Tibial nerve (tissue), 4 donors: ENCODE results near the gene ZNF580. TPM values are rescaled to one million over a fixed set of nuclear protein-coding genes. Genes with fewer than 3 reads are reported as not detected.

Source experiments
- DNase-seq, 2 donors: peaks; one replicate each; pipeline ENCODE4 v3.0.0-alpha.2; 2019; ENCODE audit warnings: low spot score in 2 of 2
- H3K27ac ChIP-seq, 4 donors: fragments of 200-600 bp; sonication (generic) in 3 of 4; one replicate each; pipeline ENCODE4 v1.5.1; 2017 to 2019; ENCODE audit warnings: mild to moderate bottlenecking in 1 of 4
- H3K27me3 ChIP-seq, 2 donors: fragments of 200-600 bp; sonication (generic) in 1 of 2; one replicate each; pipeline versions ENCODE4 v1.5.1 to v1.6.0; 2017 to 2019
- H3K36me3 ChIP-seq, 3 donors: fragments of 200-600 bp; sonication (generic); one replicate each; pipeline ENCODE4 v1.5.1; 2018 to 2019
- H3K4me1 ChIP-seq, 4 donors: fragments of 200-600 bp; sonication (generic) in 3 of 4; one replicate each; pipeline ENCODE4 v1.5.1; 2017 to 2019
- H3K4me3 ChIP-seq, 4 donors: fragments of 200-600 bp; sonication (generic) in 3 of 4; one replicate each; pipeline ENCODE4 v1.5.1; 2017 to 2019; ENCODE audit warnings: mild to moderate bottlenecking in 1 of 4, moderate library complexity in 1 of 4
- H3K9me3 ChIP-seq, 4 donors: fragments of 200-600 bp; sonication (generic) in 3 of 4; one replicate each; pipeline ENCODE4 v1.5.1; 2017 to 2019
- CTCF ChIP-seq, 5 experiments: fragments of 200-600 bp in 3 of 5; fragments of 450-650 bp in 2 of 5; sonication (generic) in 3 of 5; IDR thresholded peaks; one replicate each; pipeline ENCODE4 v1.5.1; 2016 to 2019; ENCODE audit warnings: antibody characterized with exemption in 5 of 5, mild to moderate bottlenecking in 3 of 5, moderate library complexity in 2 of 5
- EP300 ChIP-seq, 2 donors: sonication (generic); formaldehyde crosslinking; IDR thresholded peaks; one replicate each; pipeline ENCODE4 v1.6.1; 2017; ENCODE audit warnings: antibody characterized with exemption in 2 of 2, mild to moderate bottlenecking in 1 of 2
- POLR2A ChIP-seq, 2 donors: fragments of 450-650 bp; IDR thresholded peaks; one replicate each; pipeline ENCODE4 v1.6.1; 2017; ENCODE audit warnings: antibody characterized with exemption in 2 of 2, mild to moderate bottlenecking in 2 of 2, moderate library complexity in 2 of 2
- WGBS, 2 donors: methylation state at CpG; one replicate each; pipeline ENCODE4 v1.1.5; 2018; 5-methylcytosine and 5-hydroxymethylcytosine counted together
- total RNA-seq, 4 donors: library from RNA; depleted of rRNA; stranded (reverse); fragments of >200 nt; gene quantifications; one replicate each; pipeline ENCODE4 v1.1.0, GENCODE V29; 2016

Gene ZNF580
- total RNA-seq, 4 donors from 2014 or later: 24.1 to 67.5 (median 35.0) TPM

GRCh38 chr19:55617426-55617825 is 23.4 kb upstream of the ZNF580 start:
- DNase-seq: no peak
- Histone ChIP-seq H3K4me1 (peaks cover 0 to 2% (median 0%) of the 10 kb centered on the region in 4 donors), H3K4me3 (no peak overlapping the region), H3K9me3 (no peaks in the 10 kb centered on the region), H3K27me3 (no peaks in the 10 kb centered on the region), H3K27ac (no peak overlapping the region), H3K36me3 (peaks cover 4 to 80% (median 6%) of the 10 kb centered on the region in 3 donors)
- 81 to 87% methylated on average over 8 of the region's 8 CpGs for WGBS, 2 donors
- no peak for TF ChIP-seq CTCF (IDR thresholded peaks at IDR 0.05)

- 81 to 89% methylated on average over 7 of the region's 7 CpGs for WGBS, 2 donors
- no peak overlapping the region for H3K4me3 ChIP-seq
- no peaks in the 10 kb centered on the region for H3K27me3 ChIP-seq
- TF ChIP-seq POLR2A (IDR thresholded peaks at IDR 0.05) (no peak), EP300 (IDR thresholded peaks at IDR 0.05) (no peak), CTCF (IDR thresholded peaks at IDR 0.05) (no peak)
- H3K36me3 ChIP-seq: peaks cover 4 to 78% (median 6%) of the 10 kb centered on the region in 3 donors
- no peaks in the 10 kb centered on the region for H3K9me3 ChIP-seq
- DNase-seq: no peak
- H3K4me1 ChIP-seq: peaks cover 0 to 4% (median 0%) of the 10 kb centered on the region in 4 donors
- H3K27ac ChIP-seq: no peak overlapping the region
These were observed 22.4 kb upstream of the ZNF580 start for GRCh38 chr19:55618426-55618825.

GRCh38 chr19:55619286-55619685 is 21.5 kb upstream of the ZNF580 start:
- no peak for DNase-seq
- no peaks in the 10 kb centered on the region for H3K9me3 ChIP-seq
- H3K36me3 ChIP-seq: peaks cover 4 to 69% (median 6%) of the 10 kb centered on the region in 3 donors
- H3K4me3 ChIP-seq: no peak overlapping the region
- H3K4me1 ChIP-seq: peaks cover 0 to 11% (median 0%) of the 10 kb centered on the region in 4 donors
- H3K27me3 ChIP-seq: no peaks in the 10 kb centered on the region
- TF ChIP-seq CTCF (IDR thresholded peaks at IDR 0.05) (no peak), EP300 (IDR thresholded peaks at IDR 0.05) (no peak), POLR2A (IDR thresholded peaks at IDR 0.05) (no peak)
- WGBS, 2 donors: 69 to 73% methylated on average over 3 of the region's 3 CpGs
- no peak overlapping the region for H3K27ac ChIP-seq

- Histone ChIP-seq H3K27me3 (no peaks in the 10 kb centered on the region), H3K4me3 (no peak overlapping the region), H3K4me1 (peaks cover 4 to 22% (median 6%) of the 10 kb centered on the region in 4 donors), H3K36me3 (peaks cover 3 to 56% (median 4%) of the 10 kb centered on the region in 3 donors), H3K9me3 (no peaks in the 10 kb centered on the region), H3K27ac (no peak overlapping the region)
- TF ChIP-seq POLR2A (IDR thresholded peaks at IDR 0.05) (no peak), EP300 (IDR thresholded peaks at IDR 0.05) (no peak), CTCF (IDR thresholded peaks at IDR 0.05) (no peak)
- DNase-seq: no peak
- 80 to 84% methylated on average over 11 to 12 of the region's 12 CpGs for WGBS, 2 donors
These were observed 20.2 kb upstream of the ZNF580 start for GRCh38 chr19:55620410-55621204.

GRCh38 chr19:55621205-55621672 is 19.6 kb upstream of the ZNF580 start:
- WGBS, 2 donors: 78 to 84% methylated on average over 9 of the region's 9 CpGs
- TF ChIP-seq CTCF (IDR thresholded peaks at IDR 0.05): no peak
- no peak for TF ChIP-seq POLR2A (IDR thresholded peaks at IDR 0.05)
- TF ChIP-seq EP300 (IDR thresholded peaks at IDR 0.05): no peak
- peaks cover 0 to 50% (median 4%) of the 10 kb centered on the region in 3 donors for H3K36me3 ChIP-seq

More at GRCh38 chr19:55621205-55621672, 19.6 kb upstream of the ZNF580 start:
- H3K27me3 ChIP-seq: no peaks in the 10 kb centered on the region
- no peaks in the 10 kb centered on the region for H3K9me3 ChIP-seq
- peaks cover 4 to 22% (median 6%) of the 10 kb centered on the region in 4 donors for H3K4me1 ChIP-seq
- no peak overlapping the region for H3K27ac ChIP-seq
- no peak for DNase-seq
- H3K4me3 ChIP-seq: no peak overlapping the region
